ENCODE results near the gene ANP32A.
"Not testable (repeated sequence)": the region's sequence is repeated elsewhere in the genome, so short reads cannot be mapped to it uniquely, and the experiment has no call there.

Gene ANP32A

GRCh38 chr15:68781766-68782588 is 38.7 kb downstream of the ANP32A start:
- peak; percentile 55 for DNase-seq

GRCh38 chr15:68781217-68781616 is 39.5 kb downstream of the ANP32A start:
- DNase-seq, result no peak

GRCh38 chr15:68778876-68779275 is 41.8 kb downstream of the ANP32A start:
- no peak for DNase-seq

- no peak for DNase-seq
Measured at GRCh38 chr15:68776477-68777270, 44.0 kb downstream of the ANP32A start.

GRCh38 chr15:68775671-68776476 is 44.8 kb downstream of the ANP32A start:
- DNase-seq, result no peak

GRCh38 chr15:68775236-68775577 is 45.5 kb downstream of the ANP32A start:
- no peak for DNase-seq

- no peak for DNase-seq
Measured at GRCh38 chr15:68774521-68775235, 46.0 kb downstream of the ANP32A start.

GRCh38 chr15:68774120-68774519 is 46.6 kb downstream of the ANP32A start:
- DNase-seq, result no peak

GRCh38 chr15:68773036-68773435 is 47.7 kb downstream of the ANP32A start:
- DNase-seq, result no peak

- DNase-seq, result no peak
Measured at GRCh38 chr15:68770216-68770615, 50.5 kb downstream of the ANP32A start.

GRCh38 chr15:68769702-68770101 is 51.0 kb downstream of the ANP32A start:
- no peak for DNase-seq

- DNase-seq, result no peak
Measured at GRCh38 chr15:68768321-68768720, 52.4 kb downstream of the ANP32A start.

- no peak for DNase-seq
Measured at GRCh38 chr15:68767833-68768232, 52.9 kb downstream of the ANP32A start.

- no peak for DNase-seq
Measured at GRCh38 chr15:68765602-68766368, 54.9 kb downstream of the ANP32A start.

GRCh38 chr15:68764090-68764489 is 56.6 kb downstream of the ANP32A start:
- DNase-seq, result no peak

GRCh38 chr15:68763063-68763462 is 57.6 kb downstream of the ANP32A start:
- DNase-seq, result no peak

GRCh38 chr15:68759982-68760579 is 60.6 kb downstream of the ANP32A start:
- not testable (repeated sequence) for DNase-seq

- DNase-seq, result no peak
Measured at GRCh38 chr15:68755731-68756130, 65.0 kb downstream of the ANP32A start.

GRCh38 chr15:68751622-68752021 is 69.1 kb downstream of the ANP32A start:
- DNase-seq, result no peak

GRCh38 chr15:68749793-68750192 is 70.9 kb downstream of the ANP32A start:
- no peak for DNase-seq

GRCh38 chr15:68749365-68749764 is 71.3 kb downstream of the ANP32A start:
- no peak for DNase-seq

Data from CD4-positive, alpha-beta T cell treated with Interleukin-17A for 4 hours (primary cell).